Astrocyte (in vitro differentiated cells and primary cell): ENCODE data around the gene LRRC31. TPM values are rescaled to one million over a fixed set of nuclear protein-coding genes. Genes with fewer than 3 reads are reported as not detected.

Source experiments
- DNase-seq: peaks from one replicate; pipeline ENCODE4 v3.0.0-alpha.2; 2010; ENCODE audit warnings: low read depth
- FAIRE-seq: peaks from 2 replicates; lab custom pipeline; 2011; peaks lifted over from hg19 to GRCh38; lab: Jason Lieb, UNC
- H2AFZ ChIP-seq: 2 replicates; pipeline ENCODE4 v1.6.0; 2012; ENCODE audit warnings: low read depth, low read length, inconsistent platforms
- H3K27ac ChIP-seq: 2 replicates; pipeline ENCODE4 v1.5.1; 2011; ENCODE audit warnings: low read depth, low read length, inconsistent platforms
- H3K27me3 ChIP-seq: 2 replicates; pipeline ENCODE4 v1.6.0; 2011; ENCODE audit warnings: low read length, inconsistent platforms; ENCODE audit not compliant: insufficient read depth
- H3K36me3 ChIP-seq: 2 replicates; pipeline ENCODE4 v1.5.1; 2011; ENCODE audit warnings: low read length, inconsistent platforms; ENCODE audit not compliant: insufficient read depth
- H3K4me1 ChIP-seq: 2 replicates; pipeline ENCODE4 v1.5.1; 2011; ENCODE audit warnings: low read length, inconsistent platforms; ENCODE audit not compliant: insufficient read depth
- H3K4me2 ChIP-seq: 2 replicates; pipeline ENCODE4 v1.6.0; 2012; ENCODE audit warnings: low read length, inconsistent platforms
- H3K4me3 ChIP-seq: 2 replicates; pipeline ENCODE4 v1.5.1; 2011; ENCODE audit warnings: low read depth, mild to moderate bottlenecking, low read length, inconsistent platforms; ENCODE audit not compliant: insufficient read depth
- H3K79me2 ChIP-seq: 2 replicates; pipeline ENCODE4 v1.6.0; 2012; ENCODE audit warnings: mild to moderate bottlenecking, low read length, inconsistent platforms; ENCODE audit not compliant: insufficient read depth
- H3K9ac ChIP-seq: 2 replicates; pipeline ENCODE4 v1.6.0; 2012; ENCODE audit warnings: mild to moderate bottlenecking, low read length, inconsistent platforms
- H3K9me3 ChIP-seq: 2 replicates; pipeline ENCODE4 v1.5.1; 2012; ENCODE audit warnings: low read depth, mild to moderate bottlenecking, low read length, inconsistent platforms; ENCODE audit not compliant: insufficient read depth
- H4K20me1 ChIP-seq: 2 replicates; pipeline ENCODE4 v1.6.0; 2012; ENCODE audit warnings: low read length, inconsistent platforms; ENCODE audit not compliant: insufficient read depth
- H3K27ac Mint-ChIP-seq: one replicate; pipeline ENCODE4 v1.8.0; 2021; ENCODE audit warnings: mild to moderate bottlenecking, mixed read lengths; ENCODE audit not compliant: unreplicated experiment
- H3K27me3 Mint-ChIP-seq: one replicate; pipeline ENCODE4 v1.8.0; 2021; ENCODE audit warnings: low read depth, mixed read lengths; ENCODE audit not compliant: unreplicated experiment
- H3K36me3 Mint-ChIP-seq: one replicate; pipeline ENCODE4 v1.8.0; 2021; ENCODE audit warnings: low read depth, mixed read lengths; ENCODE audit not compliant: unreplicated experiment
- H3K4me1 Mint-ChIP-seq: one replicate; pipeline ENCODE4 v1.8.0; 2021; ENCODE audit warnings: low read depth, mixed read lengths; ENCODE audit not compliant: unreplicated experiment
- H3K4me3 Mint-ChIP-seq: one replicate; pipeline ENCODE4 v1.8.0; 2021; ENCODE audit warnings: mild to moderate bottlenecking, moderate library complexity, mixed read lengths; ENCODE audit not compliant: unreplicated experiment
- H3K9me3 Mint-ChIP-seq: one replicate; pipeline ENCODE4 v1.8.0; 2021; ENCODE audit warnings: mild to moderate bottlenecking, mixed read lengths; ENCODE audit not compliant: unreplicated experiment
- CTCF ChIP-seq: IDR thresholded peaks from 2 replicates; pipeline ENCODE4 v1.5.1; 2011; ENCODE audit warnings: low read depth, mild to moderate bottlenecking, inconsistent platforms, low read length, moderate library complexity; ENCODE audit not compliant: insufficient read depth
- EZH2 ChIP-seq: IDR thresholded peaks from 2 replicates; pipeline ENCODE4 v1.6.1; 2012; ENCODE audit warnings: mild to moderate bottlenecking, low read length, inconsistent platforms; ENCODE audit not compliant: insufficient read depth
- total RNA-seq: library from RNA; stranded (reverse); gene quantifications from 2 replicates; pipeline ENCODE4 v1.2.1, GENCODE V29; 2021

Gene LRRC31
- total RNA-seq, 1 donor from 2014 or later = 0.16 TPM

DNA sequence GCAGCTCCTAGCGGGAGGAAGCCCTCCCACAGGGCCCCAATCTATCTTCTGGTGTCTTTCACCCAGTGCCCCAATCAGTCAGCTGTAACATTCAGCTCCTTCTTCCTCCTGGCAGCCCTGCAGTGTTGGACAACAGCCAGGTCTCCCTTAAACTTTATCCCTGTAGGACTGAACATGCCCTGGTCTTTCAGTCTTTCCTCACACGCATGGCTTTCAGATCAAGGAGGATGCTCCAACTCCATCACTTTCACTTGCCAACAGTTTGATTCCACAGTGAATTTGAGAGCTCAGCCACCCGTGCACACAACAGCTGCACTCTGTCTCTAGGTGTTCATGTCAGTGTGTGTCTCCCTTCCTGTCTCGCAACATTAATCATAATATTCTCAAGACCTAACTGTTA lies 28.6 kb downstream of the LRRC31 start:
- no peak overlapping the region for H3K4me3 ChIP-seq
- H3K27me3 Mint-ChIP-seq = no peaks in the 10 kb centered on the region
- no peaks in the 10 kb centered on the region for H3K4me1 ChIP-seq
- peaks cover 9% of the 10 kb centered on the region for H3K4me1 Mint-ChIP-seq
- no peak overlapping the region for H2AFZ ChIP-seq
- no peaks in the 10 kb centered on the region for H4K20me1 ChIP-seq
- TF ChIP-seq CTCF (no peak), EZH2 (no peak)
- no peak overlapping the region for H3K27ac ChIP-seq
- H3K9me3 Mint-ChIP-seq = no peaks in the 10 kb centered on the region
- H3K4me2 ChIP-seq = no peak overlapping the region
- H3K9me3 ChIP-seq = no peaks in the 10 kb centered on the region
- DNase-seq (no peak), FAIRE-seq (no peak)
- no peak overlapping the region for H3K27ac Mint-ChIP-seq
- no peak overlapping the region for H3K9ac ChIP-seq
- no peaks in the 10 kb centered on the region for H3K27me3 ChIP-seq
- H3K4me3 Mint-ChIP-seq = no peak overlapping the region
- H3K36me3 Mint-ChIP-seq = no peaks in the 10 kb centered on the region
- no peaks in the 10 kb centered on the region for H3K79me2 ChIP-seq
- no peaks in the 10 kb centered on the region for H3K36me3 ChIP-seq

DNA sequence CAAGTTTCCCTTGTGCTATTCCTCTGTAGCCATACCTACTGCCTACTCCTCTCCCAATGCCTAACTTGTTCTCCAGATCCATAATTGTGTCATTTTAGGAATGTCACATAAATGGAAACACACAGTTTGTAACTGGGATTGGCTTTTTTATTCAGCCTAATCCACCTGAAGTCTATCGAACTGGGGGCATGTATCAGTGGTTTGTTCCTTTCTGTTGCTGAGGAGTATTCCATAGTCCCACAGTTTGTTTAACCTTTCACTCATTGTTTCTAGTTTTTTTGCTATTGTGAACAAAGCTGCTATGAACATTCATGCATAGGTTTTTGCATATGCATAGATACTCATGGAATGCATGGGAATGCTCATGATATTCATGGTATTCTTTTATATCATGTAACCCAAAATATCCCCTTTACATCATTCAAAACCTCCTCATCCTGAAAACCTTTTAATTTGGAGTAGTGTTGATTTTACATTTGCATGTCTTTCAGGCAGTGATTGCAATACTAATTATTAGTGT lies 31.2 kb downstream of the LRRC31 start:
- Histone ChIP-seq H2AFZ (no peak overlapping the region), H3K27ac (no peak overlapping the region), H3K4me3 (no peak overlapping the region), H3K79me2 (no peaks in the 10 kb centered on the region), H3K9me3 (no peaks in the 10 kb centered on the region), H3K4me1 (no peaks in the 10 kb centered on the region), H3K4me2 (no peak overlapping the region), H4K20me1 (no peaks in the 10 kb centered on the region), H3K36me3 (no peaks in the 10 kb centered on the region), H3K9ac (no peak overlapping the region), H3K27me3 (no peaks in the 10 kb centered on the region)
- Mint-ChIP-seq H3K27ac (no peak overlapping the region), H3K4me1 (peaks cover 14% of the 10 kb centered on the region), H3K36me3 (no peaks in the 10 kb centered on the region), H3K4me3 (no peak overlapping the region), H3K27me3 (peaks cover 1% of the 10 kb centered on the region), H3K9me3 (no peaks in the 10 kb centered on the region)
- FAIRE-seq (no peak), DNase-seq (no peak)
- TF ChIP-seq EZH2 (no peak), CTCF (no peak)

- Histone ChIP-seq H4K20me1 (no peaks in the 10 kb centered on the region), H3K79me2 (no peaks in the 10 kb centered on the region), H3K9me3 (no peaks in the 10 kb centered on the region), H3K4me1 (no peaks in the 10 kb centered on the region), H3K27ac (no peak overlapping the region), H3K36me3 (no peaks in the 10 kb centered on the region), H2AFZ (peak overlapping the region; percentile 38), H3K4me3 (no peak overlapping the region), H3K9ac (no peak overlapping the region), H3K27me3 (no peaks in the 10 kb centered on the region), H3K4me2 (no peak overlapping the region)
- no peaks in the 10 kb centered on the region for H3K9me3 Mint-ChIP-seq
- no peak for FAIRE-seq
- peaks cover 14% of the 10 kb centered on the region for H3K4me1 Mint-ChIP-seq
- DNase-seq = no peak
- peaks cover 3% of the 10 kb centered on the region for H3K27me3 Mint-ChIP-seq
- TF ChIP-seq EZH2 = no peak
- no peak for TF ChIP-seq CTCF
- peak overlapping the region; percentile 78 for H3K27ac Mint-ChIP-seq
- no peaks in the 10 kb centered on the region for H3K36me3 Mint-ChIP-seq
- no peak overlapping the region for H3K4me3 Mint-ChIP-seq
Observed at GRCh38 chr3:169836942-169837275, 32.8 kb downstream of the LRRC31 start.
